ENCODE data around the gene UGT1A7. TPM values are rescaled to one million over a fixed set of nuclear protein-coding genes. Genes with fewer than 3 reads are reported as not detected.

UGT1A7 gene
- total RNA-seq, 1 donor from 2014 or later: not detected

DNA sequence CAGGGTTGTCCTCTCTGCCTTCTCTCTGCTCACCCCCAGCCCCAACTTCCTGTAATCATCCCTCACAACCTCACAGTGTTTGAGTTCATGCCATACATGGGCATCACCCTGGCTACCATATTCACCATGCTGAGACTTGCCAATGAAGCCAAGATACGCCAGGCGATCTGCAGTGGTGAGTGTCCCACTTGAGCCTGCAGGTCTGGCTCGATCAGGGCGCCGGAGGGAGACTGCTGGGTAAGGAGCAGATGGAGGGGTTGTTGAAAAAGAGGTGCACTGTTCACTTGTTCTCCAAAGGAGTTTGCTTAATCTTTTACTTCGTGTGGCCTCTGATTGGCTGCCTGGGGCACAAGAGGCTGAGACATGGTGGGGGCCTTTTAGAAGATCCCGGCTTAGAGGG lies 111.0 kb downstream of the UGT1A7 start:
- H3K27me3 Mint-ChIP-seq (ENCODE audit: low read depth): no peaks in the 10 kb centered on the region
- no peak overlapping the region for H3K4me3 Mint-ChIP-seq
- H3K9me3 Mint-ChIP-seq: no peaks in the 10 kb centered on the region
- TF ChIP-seq, protein P1, sequence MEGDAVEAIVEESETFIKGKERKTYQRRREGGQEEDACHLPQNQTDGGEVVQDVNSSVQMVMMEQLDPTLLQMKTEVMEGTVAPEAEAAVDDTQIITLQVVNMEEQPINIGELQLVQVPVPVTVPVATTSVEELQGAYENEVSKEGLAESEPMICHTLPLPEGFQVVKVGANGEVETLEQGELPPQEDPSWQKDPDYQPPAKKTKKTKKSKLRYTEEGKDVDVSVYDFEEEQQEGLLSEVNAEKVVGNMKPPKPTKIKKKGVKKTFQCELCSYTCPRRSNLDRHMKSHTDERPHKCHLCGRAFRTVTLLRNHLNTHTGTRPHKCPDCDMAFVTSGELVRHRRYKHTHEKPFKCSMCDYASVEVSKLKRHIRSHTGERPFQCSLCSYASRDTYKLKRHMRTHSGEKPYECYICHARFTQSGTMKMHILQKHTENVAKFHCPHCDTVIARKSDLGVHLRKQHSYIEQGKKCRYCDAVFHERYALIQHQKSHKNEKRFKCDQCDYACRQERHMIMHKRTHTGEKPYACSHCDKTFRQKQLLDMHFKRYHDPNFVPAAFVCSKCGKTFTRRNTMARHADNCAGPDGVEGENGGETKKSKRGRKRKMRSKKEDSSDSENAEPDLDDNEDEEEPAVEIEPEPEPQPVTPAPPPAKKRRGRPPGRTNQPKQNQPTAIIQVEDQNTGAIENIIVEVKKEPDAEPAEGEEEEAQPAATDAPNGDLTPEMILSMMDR (conservative IDR thresholded peaks at IDR 0.05): no peak
- H3K4me1 Mint-ChIP-seq: no peaks in the 10 kb centered on the region
- no peaks in the 10 kb centered on the region for H3K36me3 Mint-ChIP-seq (ENCODE audit: low read depth)
- DNase-seq (ENCODE audit: low read depth, low spot score): no peak
- H3K27ac Mint-ChIP-seq (ENCODE audit: unreplicated experiment): no peak overlapping the region

DNA sequence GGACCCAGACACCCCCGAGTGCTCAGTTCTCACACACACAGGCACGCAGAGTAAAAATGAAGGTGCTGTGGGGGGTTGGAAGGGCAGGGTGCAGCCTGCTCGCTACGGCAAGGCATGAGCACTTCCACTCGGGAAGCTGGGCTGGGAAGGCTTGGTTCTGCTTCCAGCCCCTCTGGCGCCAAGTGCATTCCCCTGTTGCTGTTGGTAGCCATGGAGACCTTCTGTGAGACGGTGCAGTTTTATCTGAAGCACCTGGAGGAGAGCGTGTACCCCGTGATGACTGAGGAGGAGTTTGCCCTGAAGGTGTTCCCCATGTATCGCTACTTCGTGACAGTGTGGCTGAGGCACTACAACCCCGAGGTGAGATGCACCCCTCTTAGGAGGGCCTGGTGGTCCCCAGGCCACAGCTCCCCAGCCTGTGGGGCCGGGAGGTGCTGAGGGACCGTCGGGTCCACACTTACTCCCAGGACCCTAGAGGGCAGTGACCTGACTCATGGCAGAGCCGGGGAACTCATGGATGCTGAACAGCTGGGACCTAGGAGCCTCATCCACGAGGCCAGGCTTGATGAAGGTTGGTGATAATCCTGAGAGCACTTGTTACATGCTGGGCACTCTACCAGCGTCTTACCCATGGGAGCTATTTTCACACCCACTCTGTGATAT lies 111.9 kb downstream of the UGT1A7 start:
- Mint-ChIP-seq H3K4me1 (no peaks in the 10 kb centered on the region), H3K36me3 (ENCODE audit: low read depth) (no peaks in the 10 kb centered on the region), H3K27me3 (ENCODE audit: low read depth) (no peaks in the 10 kb centered on the region), H3K4me3 (no peak overlapping the region), H3K27ac (ENCODE audit: unreplicated experiment) (no peak overlapping the region), H3K9me3 (no peaks in the 10 kb centered on the region)
- no peak for DNase-seq (ENCODE audit: low read depth, low spot score)
- TF ChIP-seq, protein P1 (conservative IDR thresholded peaks at IDR 0.05): no peak

DNA sequence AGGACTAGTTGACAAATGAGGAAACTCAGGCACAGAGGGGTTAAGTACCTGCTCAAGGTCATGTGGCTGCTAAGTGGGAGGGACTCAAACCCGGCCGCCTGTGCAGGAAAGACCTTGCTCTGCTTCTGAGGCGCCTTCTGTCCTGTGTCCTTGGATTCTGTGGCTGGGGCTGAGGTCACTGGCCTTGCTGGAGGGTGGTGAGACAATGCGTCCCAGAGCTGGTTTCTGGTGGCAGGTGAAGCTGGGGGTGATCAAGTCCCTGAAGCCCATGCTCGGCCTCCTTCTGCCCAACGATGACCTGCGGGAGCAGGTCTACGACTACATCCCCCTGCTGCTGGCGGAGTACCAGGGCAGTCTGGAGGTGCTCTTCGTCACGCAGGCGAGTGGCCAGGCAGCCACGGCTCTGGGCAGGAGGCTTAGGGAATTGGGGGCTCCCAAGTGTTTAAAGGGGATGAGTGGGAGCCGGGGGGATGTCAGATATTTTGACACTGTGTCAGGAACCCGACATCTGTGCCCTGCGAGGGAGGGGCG lies 112.5 kb downstream of the UGT1A7 start:
- Mint-ChIP-seq H3K4me1 (no peaks in the 10 kb centered on the region), H3K27ac (ENCODE audit: unreplicated experiment) (no peak overlapping the region), H3K9me3 (no peaks in the 10 kb centered on the region), H3K4me3 (no peak overlapping the region), H3K27me3 (ENCODE audit: low read depth) (no peaks in the 10 kb centered on the region), H3K36me3 (ENCODE audit: low read depth) (no peaks in the 10 kb centered on the region)
- DNase-seq (ENCODE audit: low read depth, low spot score): no peak
- TF ChIP-seq, protein P1 (conservative IDR thresholded peaks at IDR 0.05): no peak

DNA sequence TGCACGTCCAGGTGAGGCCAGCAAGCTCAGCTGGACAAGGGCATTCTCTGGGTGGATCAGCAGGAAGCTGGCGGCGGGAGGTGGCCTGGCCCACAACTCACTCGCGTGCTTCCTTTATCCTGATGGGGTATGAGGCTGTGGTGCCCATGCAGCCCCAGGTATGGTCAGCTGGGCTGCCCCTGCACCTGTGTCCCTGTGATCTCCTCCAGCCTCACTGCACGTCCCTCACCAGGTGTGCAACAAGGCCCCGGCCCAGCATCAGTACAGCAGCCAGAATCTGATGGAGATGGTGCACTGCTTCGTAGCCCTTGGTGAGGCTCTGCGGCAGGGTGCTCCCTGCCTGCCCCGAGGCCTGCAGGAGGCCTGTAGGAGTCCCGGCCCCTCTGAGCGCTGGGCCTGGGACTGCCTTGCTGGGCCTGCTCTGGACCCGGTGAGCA lies 114.1 kb downstream of the UGT1A7 start:
- peaks cover 4% of the 10 kb centered on the region for H3K9me3 Mint-ChIP-seq
- H3K4me1 Mint-ChIP-seq: no peaks in the 10 kb centered on the region
- H3K36me3 Mint-ChIP-seq (ENCODE audit: low read depth): no peaks in the 10 kb centered on the region
- no peak overlapping the region for H3K4me3 Mint-ChIP-seq
- no peaks in the 10 kb centered on the region for H3K27me3 Mint-ChIP-seq (ENCODE audit: low read depth)
- no peak for DNase-seq (ENCODE audit: low read depth, low spot score)
- TF ChIP-seq, protein P1 (conservative IDR thresholded peaks at IDR 0.05): no peak
- H3K27ac Mint-ChIP-seq (ENCODE audit: unreplicated experiment): no peak overlapping the region

DNA sequence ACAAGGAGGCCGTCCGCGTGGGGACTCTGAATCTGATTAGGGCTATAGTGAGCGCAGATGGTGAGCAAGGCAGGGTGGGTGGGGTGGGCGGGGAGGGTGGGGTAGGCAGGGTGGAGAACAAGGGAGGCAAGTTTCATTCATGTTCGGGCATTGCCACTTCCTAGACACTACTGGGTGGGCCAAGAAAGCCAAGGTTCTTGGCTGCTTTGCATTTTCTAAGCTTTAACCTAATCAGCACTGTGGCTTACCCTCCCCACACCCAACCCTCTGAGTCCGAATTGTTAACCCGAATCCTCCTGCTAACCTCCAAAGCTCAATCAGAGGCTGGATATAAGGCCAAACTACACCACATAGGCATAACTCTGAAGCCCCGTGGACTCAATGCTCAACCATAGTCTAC lies 114.6 kb downstream of the UGT1A7 start:
- no peak for DNase-seq (ENCODE audit: low read depth, low spot score)
- Mint-ChIP-seq H3K36me3 (ENCODE audit: low read depth) (no peaks in the 10 kb centered on the region), H3K9me3 (peaks cover 4% of the 10 kb centered on the region), H3K27me3 (ENCODE audit: low read depth) (no peaks in the 10 kb centered on the region), H3K4me1 (no peaks in the 10 kb centered on the region), H3K27ac (ENCODE audit: unreplicated experiment) (no peak overlapping the region), H3K4me3 (no peak overlapping the region)
- TF ChIP-seq, protein P1 (conservative IDR thresholded peaks at IDR 0.05): no peak
